Fibroblast of lung (primary cell): ENCODE data around the gene CFI. TPM values are rescaled to one million over a fixed set of nuclear protein-coding genes. Genes with fewer than 3 reads are reported as not detected.

ENCODE experiments used
- DNase-seq, 2 donors: peaks; one replicate each; pipeline versions ENCODE4 v3.0.0 to v3.0.0-alpha.2; 2010; ENCODE audit warnings: low read depth in 2 of 2
- H2AFZ ChIP-seq: 2 replicates; pipeline ENCODE4 v1.5.1; 2012; ENCODE audit warnings: low read length, control low read depth, inconsistent platforms
- H3K27ac ChIP-seq: 2 replicates; pipeline ENCODE4 v1.5.1; 2011; ENCODE audit warnings: low read length, control low read depth; ENCODE audit not compliant: insufficient read depth
- H3K27me3 ChIP-seq: 2 replicates; pipeline ENCODE4 v1.5.1; 2011; ENCODE audit warnings: mild to moderate bottlenecking, low read length; ENCODE audit not compliant: control insufficient read depth, insufficient read depth
- H3K36me3 ChIP-seq: 2 replicates; pipeline ENCODE4 v1.5.1; 2011; ENCODE audit warnings: low read length; ENCODE audit not compliant: control insufficient read depth, insufficient read depth
- H3K4me1 ChIP-seq: 2 replicates; pipeline ENCODE4 v1.5.1; 2011; ENCODE audit warnings: low read length; ENCODE audit not compliant: control insufficient read depth, insufficient read depth; ENCODE audit errors: extremely low read depth
- H3K4me2 ChIP-seq: 2 replicates; pipeline ENCODE4 v1.5.1; 2011; ENCODE audit warnings: low read length, control low read depth; ENCODE audit not compliant: insufficient read depth; ENCODE audit errors: extremely low read depth
- H3K4me3 ChIP-seq, 4 experiments: fragments of 200-600 bp in 1 of 4; sonication (generic) in 1 of 4; replicated peaks in 1 of 4; 2 replicates each; pipeline ENCODE4 v1.5.1; 2011 to 2016; ENCODE audit warnings: low read length in 4 of 4, low read depth in 3 of 4, mild to moderate bottlenecking in 3 of 4, control low read depth in 2 of 4, inconsistent platforms in 1 of 4, mixed read lengths in 1 of 4; ENCODE audit not compliant: insufficient read depth in 1 of 4; ENCODE audit errors: control extremely low read depth in 1 of 4
- H3K79me2 ChIP-seq: 2 replicates; pipeline ENCODE4 v1.5.1; 2012; ENCODE audit warnings: mild to moderate bottlenecking, low read length, inconsistent platforms; ENCODE audit not compliant: control insufficient read depth, insufficient read depth
- H3K9ac ChIP-seq: 2 replicates; pipeline ENCODE4 v1.5.1; 2011; ENCODE audit warnings: mild to moderate bottlenecking, low read length, control low read depth; ENCODE audit not compliant: insufficient read depth
- H3K9me3 ChIP-seq: 2 replicates; pipeline ENCODE4 v1.5.1; 2012; ENCODE audit warnings: low read depth, low read length; ENCODE audit not compliant: control insufficient read depth, insufficient read depth
- H4K20me1 ChIP-seq: 2 replicates; pipeline ENCODE4 v1.5.1; 2011; ENCODE audit warnings: low read length; ENCODE audit not compliant: control insufficient read depth, insufficient read depth; ENCODE audit errors: extremely low read depth
- CTCF ChIP-seq, 2 donors: IDR thresholded peaks in 1 of 2; conservative IDR thresholded peaks in 1 of 2; 1 replicate in 1 of 2; 2 replicates in 1 of 2; pipeline ENCODE4 v1.5.1; 2011 to 2012; ENCODE audit warnings: low read length in 2 of 2, control low read depth in 1 of 2, inconsistent platforms in 1 of 2, low read depth in 1 of 2, mild to moderate bottlenecking in 1 of 2
- EZH2 ChIP-seq: IDR thresholded peaks from 2 replicates; pipeline ENCODE4 v1.5.1; 2012; ENCODE audit warnings: low read length, control low read depth, mild to moderate bottlenecking; ENCODE audit errors: missing control alignments
- polyA plus RNA-seq, 2 donors: library from polyadenylated mRNA; depleted of rRNA in 1 of 2; stranded (reverse) in 1 of 2; unstranded in 1 of 2; fragments of >200 nt; gene quantifications; 2 replicates each; pipeline ENCODE4 v1.2.1, GENCODE V29; 2011 to 2012; ENCODE audit warnings: missing spikeins in 1 of 2
- total RNA-seq: library from RNA; depleted of rRNA; stranded (reverse); fragments of >200 nt; gene quantifications from 2 replicates; pipeline ENCODE4 v1.2.1, GENCODE V29; 2014

Gene CFI
- total and polyA plus RNA-seq, 2 donors (not counting 1 experiment from before 2014, with no cell fraction given): 10.2 to 18.2 TPM

- Histone ChIP-seq H3K9ac (no peak overlapping the region), H3K4me2 (no peak overlapping the region), H3K27me3 (no peaks in the 10 kb centered on the region), H3K9me3 (no peaks in the 10 kb centered on the region), H3K36me3 (no peaks in the 10 kb centered on the region), H3K27ac (no peak overlapping the region), H4K20me1 (no peaks in the 10 kb centered on the region), H3K4me1 (no peaks in the 10 kb centered on the region), H3K4me3 (no peak overlapping the region), H3K79me2 (no peaks in the 10 kb centered on the region), H2AFZ (no peak overlapping the region)
- TF ChIP-seq CTCF (conservative IDR thresholded peaks at IDR 0.05 in 1 of 2, IDR thresholded peaks at IDR 0.05 in 1 of 2; ENCODE audit: low read depth in 1 of 2, low read length in 2 of 2): no peak
- no peak for TF ChIP-seq EZH2
- DNase-seq: no peak
Observed at GRCh38 chr4:109748114-109748513, 53.7 kb downstream of the CFI start.

DNA sequence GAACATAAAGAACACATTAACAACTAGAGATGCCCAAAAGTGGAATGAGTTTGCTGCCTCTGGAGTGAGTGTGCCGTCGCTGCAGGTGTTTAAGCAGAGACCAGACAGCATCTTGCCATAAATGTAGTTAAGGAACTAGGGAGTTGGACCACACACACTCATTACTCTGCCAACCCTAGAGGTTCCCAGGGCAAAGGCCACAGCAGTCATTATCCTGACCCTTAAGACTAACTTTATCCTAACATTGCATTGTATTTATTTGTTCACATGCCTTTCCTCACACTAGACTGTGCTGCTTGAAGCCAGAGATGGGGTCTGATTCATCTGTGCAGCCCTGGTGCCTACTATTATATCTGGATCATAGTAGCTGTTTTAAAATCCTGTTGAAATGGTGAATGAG is 55.1 kb downstream of the CFI start:
- no peak for TF ChIP-seq CTCF (conservative IDR thresholded peaks at IDR 0.05 in 1 of 2, IDR thresholded peaks at IDR 0.05 in 1 of 2; ENCODE audit: low read depth in 1 of 2, low read length in 2 of 2)

GRCh38 chr4:109745830-109746229 is 56.0 kb downstream of the CFI start:
- no peak for DNase-seq
- H3K27ac ChIP-seq: no peak overlapping the region
- no peaks in the 10 kb centered on the region for H3K9me3 ChIP-seq
- H4K20me1 ChIP-seq: no peaks in the 10 kb centered on the region
- no peaks in the 10 kb centered on the region for H3K36me3 ChIP-seq
- no peak for TF ChIP-seq CTCF (conservative IDR thresholded peaks at IDR 0.05 in 1 of 2, IDR thresholded peaks at IDR 0.05 in 1 of 2; ENCODE audit: low read depth in 1 of 2, low read length in 2 of 2)
- TF ChIP-seq EZH2: no peak
- H3K4me2 ChIP-seq: no peak overlapping the region
- no peaks in the 10 kb centered on the region for H3K27me3 ChIP-seq
- no peak overlapping the region for H3K4me3 ChIP-seq
- H3K9ac ChIP-seq: no peak overlapping the region
- H3K79me2 ChIP-seq: no peaks in the 10 kb centered on the region
- no peaks in the 10 kb centered on the region for H3K4me1 ChIP-seq
- H2AFZ ChIP-seq: no peak overlapping the region

More for the DNA sequence above, 55.1 kb downstream of the CFI start:
- no peaks in the 10 kb centered on the region for H3K27me3 ChIP-seq
- H3K4me3 ChIP-seq: no peak overlapping the region
- no peaks in the 10 kb centered on the region for H4K20me1 ChIP-seq
- no peak overlapping the region for H3K27ac ChIP-seq
- no peak overlapping the region for H3K4me2 ChIP-seq
- no peaks in the 10 kb centered on the region for H3K9me3 ChIP-seq
- H3K4me1 ChIP-seq: no peaks in the 10 kb centered on the region
- no peak overlapping the region for H3K9ac ChIP-seq
- no peaks in the 10 kb centered on the region for H3K36me3 ChIP-seq
- no peak for DNase-seq
- H3K79me2 ChIP-seq: no peaks in the 10 kb centered on the region
- no peak overlapping the region for H2AFZ ChIP-seq
